Subcutaneous adipose tissue (tissue), 4 donors: ENCODE measurements around the gene SPATA2L. TPM values are rescaled to one million over a fixed set of nuclear protein-coding genes. Genes with fewer than 3 reads are reported as not detected.

ENCODE experiments used
- CTCF ChIP-seq: fragments of 450-650 bp; IDR thresholded peaks from one replicate; pipeline ENCODE4 v1.5.1; 2016; ENCODE audit warnings: low read depth, mild to moderate bottlenecking, control low read depth, antibody characterized with exemption, moderate library complexity
- total RNA-seq, 4 donors: library from RNA; depleted of rRNA; stranded (reverse); fragments of >200 nt; gene quantifications; one replicate each; pipeline ENCODE4 v1.1.0, GENCODE V29; 2016

Gene SPATA2L
- total RNA-seq, 4 donors from 2014 or later = 7.7 to 10.7 (median 9.4) TPM

GRCh38 chr16:89709716-89710432, 8.4 kb upstream of the SPATA2L start:
- no peak for TF ChIP-seq CTCF

DNA sequence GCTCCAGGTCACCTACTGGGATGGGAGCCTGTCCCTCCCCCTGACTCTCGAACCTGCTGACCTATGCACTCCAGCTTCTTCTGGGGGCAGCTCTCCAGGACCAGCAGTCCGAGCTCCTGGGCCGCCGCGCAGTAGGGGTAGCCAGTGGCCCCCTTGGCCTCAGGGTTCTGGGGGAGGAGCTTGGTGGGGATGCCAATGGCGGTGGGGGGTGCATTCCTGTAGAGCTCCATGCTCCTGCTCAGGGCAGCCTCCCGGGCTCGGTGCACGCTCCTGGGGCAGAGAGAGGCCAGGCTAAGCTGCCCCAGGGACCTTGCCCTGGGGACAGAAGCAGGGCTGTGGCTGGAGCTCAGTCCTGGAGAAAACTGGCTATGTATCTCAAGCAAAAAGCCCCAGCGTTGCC, 7.7 kb upstream of the SPATA2L start:
- no peak for TF ChIP-seq CTCF

GRCh38 chr16:89708481-89708931, 7.0 kb upstream of the SPATA2L start:
- no peak for TF ChIP-seq CTCF

GRCh38 chr16:89707695-89708094, 6.2 kb upstream of the SPATA2L start:
- no peak for TF ChIP-seq CTCF

GRCh38 chr16:89706518-89707260, 5.2 kb upstream of the SPATA2L start:
- TF ChIP-seq CTCF = no peak

DNA sequence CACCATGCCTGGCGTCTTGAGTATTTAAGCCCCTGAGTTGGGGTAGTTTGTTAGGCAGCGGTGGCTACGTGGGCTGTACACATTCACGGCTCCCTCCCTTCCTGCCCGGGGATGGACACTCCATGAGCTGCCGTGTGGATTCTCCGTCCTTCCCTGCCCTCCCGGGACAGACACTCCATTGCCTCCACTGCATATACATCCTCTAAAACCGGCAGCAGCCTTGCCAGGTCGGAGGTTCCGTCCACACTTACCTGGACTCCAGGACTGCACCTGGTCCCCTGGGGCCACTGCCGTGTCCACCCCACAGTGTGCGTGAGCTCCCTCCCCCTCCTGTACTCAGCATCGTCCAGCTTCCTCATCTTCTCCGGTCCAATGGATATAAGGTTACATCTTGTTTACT, 3.5 kb upstream of the SPATA2L start:
- no peak for TF ChIP-seq CTCF

DNA sequence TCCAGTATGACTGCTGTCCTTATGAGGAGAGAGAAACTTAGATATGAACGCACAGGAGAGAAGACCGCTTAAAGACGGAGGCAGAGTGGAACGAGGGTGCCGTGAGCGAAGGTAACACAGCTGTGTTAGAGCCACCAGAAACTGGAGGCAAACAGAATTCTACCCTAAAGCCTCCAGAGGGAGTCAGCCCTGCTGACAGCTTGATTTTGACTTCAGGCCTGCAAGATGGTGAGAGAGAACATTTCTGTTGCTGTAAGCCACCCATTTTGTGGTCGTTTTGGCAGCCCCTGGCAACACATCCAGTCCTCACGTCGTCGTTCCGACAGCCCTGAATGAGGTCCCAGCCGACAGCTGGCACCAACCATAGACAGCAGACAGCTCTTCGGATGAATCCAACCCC, 2.8 kb upstream of the SPATA2L start:
- no peak for TF ChIP-seq CTCF
